Activated CD4-positive, CD25-positive, alpha-beta regulatory T cell treated with anti-CD3 and anti-CD28 coated beads, Interleukin-2, amount 50 U/mL, for 24 hours (primary cell): ENCODE data around the gene MEF2C.

Experiments
- ATAC-seq, 2 donors: fragments of 150-1000 bp; cut with Tn5 transposase; one replicate each; pipeline ENCODE4 v1.10.0; 2021; ENCODE audit warnings: mild to moderate bottlenecking in 1 of 2, moderate library complexity in 1 of 2

Gene MEF2C

DNA sequence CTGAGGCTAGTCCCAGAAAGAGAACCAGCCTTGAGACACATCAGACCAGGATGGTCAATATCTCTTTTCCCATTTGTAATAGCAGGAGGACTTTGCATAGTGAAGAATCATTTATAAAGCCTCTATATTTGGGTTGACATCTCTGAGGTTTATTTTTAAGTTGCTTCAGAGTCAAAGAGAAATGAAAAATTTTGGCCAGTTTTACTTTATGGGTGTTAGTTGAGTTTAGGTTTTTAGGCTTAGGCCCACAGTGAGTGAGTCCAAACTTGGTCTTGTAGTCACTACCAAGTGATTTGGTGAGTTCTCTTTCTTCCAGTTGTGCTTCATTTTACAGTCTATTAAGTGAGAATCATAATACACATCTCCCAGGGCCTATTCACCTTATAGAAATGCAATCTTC lies 5.3 kb upstream of the MEF2C start:
- no peak for ATAC-seq

DNA sequence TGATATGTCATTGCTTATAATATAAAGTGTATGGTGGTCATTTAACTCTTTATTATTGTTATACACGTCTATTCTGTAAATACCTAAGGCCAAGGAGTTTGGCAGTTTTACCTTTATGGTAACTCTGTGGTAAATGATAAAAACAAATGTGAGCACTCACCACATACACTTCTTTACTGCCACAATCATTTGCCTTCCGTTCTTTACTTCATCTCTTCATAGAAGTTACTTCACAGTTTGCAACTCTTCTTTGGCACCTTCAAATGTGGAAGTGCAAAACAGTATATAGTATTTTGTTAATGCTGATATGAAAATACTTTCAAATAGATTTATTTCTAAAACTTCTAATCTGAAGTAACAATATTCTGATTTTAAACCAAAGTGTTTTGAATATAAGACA lies 4.4 kb upstream of the MEF2C start:
- ATAC-seq = no peak

DNA sequence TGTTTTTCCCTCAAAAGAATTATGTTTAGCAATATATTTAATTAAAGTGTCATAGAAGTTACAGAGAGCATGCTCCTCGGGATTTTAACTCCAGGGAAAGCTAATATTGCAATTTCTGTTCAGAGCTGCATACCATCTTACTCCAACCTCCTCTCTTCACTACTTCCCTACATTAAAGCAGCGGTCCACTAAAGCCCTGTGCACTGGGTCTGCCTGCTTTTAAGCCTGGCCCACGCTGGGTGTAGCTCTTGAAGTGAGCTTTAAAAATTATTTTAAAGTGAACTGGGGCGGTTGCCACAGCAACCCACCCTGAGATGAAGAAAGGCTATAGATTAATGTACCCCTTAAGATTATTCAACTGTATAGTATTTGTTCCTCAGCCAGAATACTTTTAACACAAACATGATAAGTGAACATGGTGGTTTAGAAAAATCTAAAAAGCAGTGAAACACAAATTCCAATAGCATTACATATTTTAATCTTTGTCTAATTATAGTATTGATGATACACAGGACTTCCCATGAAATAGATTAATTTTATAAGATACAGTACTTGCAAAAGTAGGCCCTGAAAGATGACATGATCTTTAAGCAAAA lies 3.9 kb upstream of the MEF2C start:
- no peak for ATAC-seq

DNA sequence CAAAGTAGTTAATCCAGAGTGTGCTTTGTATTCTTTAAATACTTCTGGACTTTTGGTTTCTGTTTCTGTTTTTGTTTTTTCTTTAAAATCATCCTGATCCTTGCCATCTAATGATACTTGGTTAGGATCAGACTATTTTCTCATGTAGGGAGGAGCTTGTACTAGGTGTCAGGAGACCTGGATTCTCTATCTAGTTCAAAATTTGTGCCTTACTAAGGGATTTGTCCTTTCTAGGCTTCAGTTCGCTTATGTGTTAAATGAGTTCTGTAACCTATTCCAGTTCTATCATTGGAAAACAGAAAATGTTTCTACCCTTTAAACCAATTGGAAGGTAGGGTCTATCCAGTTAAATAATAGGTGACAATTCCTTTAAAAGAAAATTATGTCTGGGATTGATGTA lies 3.3 kb upstream of the MEF2C start:
- no peak for ATAC-seq

DNA sequence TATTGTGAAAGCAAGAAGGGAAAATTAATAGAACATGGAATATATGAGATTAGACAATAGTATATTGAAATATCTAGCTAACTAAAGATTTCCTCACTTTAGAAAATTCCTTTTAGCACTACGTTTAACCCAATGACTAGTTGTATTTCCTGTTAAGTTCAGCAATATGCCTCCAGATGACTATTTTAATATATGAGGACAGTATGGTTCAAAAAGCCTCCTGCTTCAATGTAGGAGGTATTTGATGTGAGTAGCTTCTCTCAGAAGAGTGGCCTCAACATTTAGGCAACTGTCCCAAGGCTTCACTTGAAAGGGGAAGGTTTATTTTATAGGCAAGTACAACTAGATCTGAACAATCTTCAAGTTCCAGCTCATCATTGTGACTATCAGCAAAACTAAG lies 2.0 kb upstream of the MEF2C start:
- ATAC-seq = no peak

DNA sequence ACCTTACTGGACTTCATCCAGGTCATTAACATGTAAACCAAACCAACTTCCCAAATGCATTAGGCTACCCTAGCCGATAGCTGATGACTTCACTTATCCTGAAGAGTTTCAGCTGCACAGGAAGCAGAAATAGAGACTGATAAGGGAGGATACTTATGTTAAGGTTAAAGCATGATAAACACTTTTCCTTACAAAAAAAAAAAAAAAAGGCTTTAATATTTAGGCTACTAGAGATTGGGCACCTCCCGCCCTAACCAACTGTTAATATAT lies 1.6 kb upstream of the MEF2C start:
- ATAC-seq = no peak

DNA sequence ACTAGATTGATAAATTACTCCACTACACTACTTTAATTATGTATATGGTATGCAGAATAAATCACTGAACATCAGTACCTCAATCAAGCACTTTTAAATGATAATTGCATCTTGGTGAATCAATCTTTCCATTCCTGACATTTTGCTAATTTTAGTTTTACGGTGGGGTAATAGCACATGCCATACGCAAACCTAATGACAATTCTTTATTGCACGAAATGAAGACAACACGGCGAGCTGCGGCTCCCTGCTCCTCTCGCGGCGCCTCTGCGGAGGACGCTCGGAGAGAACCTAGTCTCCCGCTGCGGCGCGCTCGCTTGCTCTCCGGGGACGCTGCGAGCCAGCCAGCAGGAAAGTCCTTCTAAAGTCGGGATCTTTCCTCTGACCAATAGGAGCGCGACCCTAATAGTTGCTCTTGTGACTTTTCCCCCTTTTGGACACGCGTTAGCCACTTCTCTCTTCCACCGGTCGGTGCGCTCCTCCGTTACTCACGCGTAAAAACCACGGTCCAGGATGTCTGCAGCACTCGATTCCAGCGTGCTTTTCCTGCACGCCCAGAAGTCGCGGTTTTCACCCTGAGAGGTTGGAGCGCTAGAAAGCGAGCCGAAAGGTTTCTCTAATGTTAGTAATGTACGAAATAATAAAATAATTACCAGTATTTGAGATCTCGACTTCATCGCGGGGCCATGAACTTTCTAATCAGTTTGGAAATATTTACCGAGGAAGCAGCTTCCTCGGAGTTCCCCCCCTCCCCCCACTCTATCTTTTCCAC lies 1.0 kb upstream of the MEF2C start:
- peak; percentile 19 to 32 for ATAC-seq

DNA sequence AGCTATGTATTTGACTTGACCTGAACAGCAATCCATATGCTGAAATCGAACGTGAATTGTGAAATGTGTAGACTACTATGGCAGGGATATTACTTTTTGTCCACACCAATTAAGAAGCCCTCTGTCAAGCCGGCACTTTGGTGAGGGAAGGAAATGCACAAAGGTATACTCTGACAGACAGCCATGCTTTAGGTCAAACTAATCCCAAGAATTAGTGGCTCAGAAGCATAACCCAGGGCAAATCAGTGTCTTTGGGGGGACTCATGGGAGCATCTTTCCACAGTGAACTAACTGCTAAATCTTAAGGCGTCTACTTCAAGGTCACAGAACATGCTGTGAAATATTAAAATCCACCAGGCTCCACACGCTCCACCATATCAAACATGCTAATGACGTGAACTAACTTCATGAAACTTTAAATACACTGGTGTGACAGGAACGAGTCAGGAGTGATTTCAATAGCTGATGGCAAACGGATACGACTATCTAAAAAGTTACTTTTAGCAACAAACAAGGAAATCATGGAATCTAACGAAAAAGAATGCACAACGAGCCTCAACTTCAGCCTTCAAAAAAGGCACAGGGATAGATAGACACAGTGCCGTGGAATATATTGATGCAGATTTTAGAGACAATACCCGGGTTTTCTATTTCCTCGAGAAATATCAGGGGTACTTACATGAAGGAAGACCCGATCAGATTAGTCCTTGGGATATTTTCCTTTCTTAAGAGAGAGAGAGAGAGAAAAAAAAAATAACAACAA lies 527 bp downstream of the MEF2C start:
- peak in 1 of 2 donors; percentile 22 for ATAC-seq

DNA sequence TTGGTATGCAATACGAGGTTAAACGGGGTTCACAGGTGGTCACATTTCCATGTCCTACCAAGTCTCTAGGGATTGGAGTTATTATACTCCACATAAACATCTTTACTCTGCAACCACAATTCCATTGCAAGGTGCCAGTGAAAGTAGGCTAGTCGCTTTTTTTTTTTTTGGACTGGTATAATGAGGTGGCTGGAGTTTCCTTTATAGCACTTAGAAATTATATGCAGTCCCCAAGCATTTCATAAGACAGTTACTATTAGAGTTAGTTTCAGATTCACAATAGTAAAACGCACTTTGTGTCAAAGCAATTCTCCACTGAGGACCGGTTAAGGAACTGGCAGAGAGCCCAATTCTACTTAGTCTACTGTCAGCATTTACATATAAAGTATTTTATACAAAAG lies 1.4 kb downstream of the MEF2C start:
- no peak for ATAC-seq

DNA sequence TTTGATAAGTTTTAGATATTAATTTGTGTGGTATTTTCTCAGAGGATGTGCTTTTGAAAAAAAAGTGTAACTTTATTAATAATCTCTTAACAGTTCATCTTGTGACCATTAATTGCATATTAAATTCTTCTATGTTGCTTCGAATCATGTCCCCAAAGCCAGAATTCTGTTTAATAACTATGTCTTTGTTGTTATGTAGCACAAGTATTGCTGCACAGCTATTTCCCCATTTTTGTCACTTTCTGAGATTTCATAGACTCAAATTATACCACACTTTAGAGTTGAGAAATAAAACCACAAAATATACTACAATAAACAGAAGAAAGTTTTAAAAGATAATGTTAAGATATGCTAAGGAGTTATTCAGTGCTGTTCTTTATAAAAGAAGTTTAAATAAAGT lies 2.8 kb downstream of the MEF2C start:
- ATAC-seq = no peak

DNA sequence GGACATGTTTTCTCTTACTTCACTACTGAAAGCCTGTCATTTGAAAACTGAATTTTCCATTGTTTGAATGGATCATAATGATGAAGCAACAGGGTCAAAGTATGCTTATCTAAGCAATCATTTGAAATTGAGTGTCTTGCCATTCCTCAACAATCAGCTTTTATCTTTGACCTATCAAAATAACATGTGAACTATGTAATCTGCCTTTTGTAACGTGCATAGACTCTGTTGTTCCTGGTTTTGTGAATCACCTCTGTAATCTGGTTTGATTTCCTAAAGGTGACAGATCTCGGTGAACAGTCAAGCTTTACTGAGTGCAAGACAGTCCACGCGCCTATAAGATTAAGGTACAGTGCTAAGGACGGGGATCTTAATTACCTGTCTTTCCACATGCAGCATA lies 3.3 kb downstream of the MEF2C start:
- ATAC-seq = no peak

DNA sequence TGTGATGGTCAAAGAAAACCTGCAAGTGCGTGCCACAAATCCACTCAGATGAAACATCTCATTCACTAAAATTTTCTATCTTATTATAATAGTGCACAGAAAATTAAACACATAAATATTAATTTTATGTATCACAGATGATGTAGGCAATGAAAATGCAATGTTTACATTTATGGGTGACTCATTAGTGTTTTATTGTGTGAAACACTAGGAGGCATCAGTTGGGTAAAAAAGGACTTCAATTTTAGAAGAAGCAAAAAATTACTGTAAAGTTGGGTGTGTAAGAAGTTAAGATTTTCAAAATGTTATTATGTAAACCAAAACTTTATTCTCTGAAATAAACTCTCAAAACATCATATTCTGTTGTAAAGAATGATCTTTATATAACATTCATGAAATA lies 4.0 kb downstream of the MEF2C start:
- ATAC-seq = no peak

DNA sequence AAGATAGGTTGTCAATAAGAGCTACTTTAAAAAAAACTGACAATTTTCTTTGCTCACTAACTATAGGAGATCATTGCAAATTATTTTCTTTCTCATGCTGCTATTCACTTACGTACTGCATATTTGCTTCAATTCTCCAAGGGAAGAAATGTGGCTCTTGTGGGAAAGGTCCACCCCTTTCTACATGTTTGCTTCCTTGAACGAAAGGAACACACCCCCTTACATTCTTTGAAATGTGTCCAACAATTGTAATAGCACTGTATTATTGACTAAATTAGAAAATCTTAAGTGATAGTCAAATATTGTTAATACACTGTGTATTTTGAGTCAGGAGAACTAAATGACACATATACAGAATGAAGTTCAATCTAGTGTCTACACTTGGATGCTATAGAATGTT lies 5.2 kb downstream of the MEF2C start:
- ATAC-seq = no peak

DNA sequence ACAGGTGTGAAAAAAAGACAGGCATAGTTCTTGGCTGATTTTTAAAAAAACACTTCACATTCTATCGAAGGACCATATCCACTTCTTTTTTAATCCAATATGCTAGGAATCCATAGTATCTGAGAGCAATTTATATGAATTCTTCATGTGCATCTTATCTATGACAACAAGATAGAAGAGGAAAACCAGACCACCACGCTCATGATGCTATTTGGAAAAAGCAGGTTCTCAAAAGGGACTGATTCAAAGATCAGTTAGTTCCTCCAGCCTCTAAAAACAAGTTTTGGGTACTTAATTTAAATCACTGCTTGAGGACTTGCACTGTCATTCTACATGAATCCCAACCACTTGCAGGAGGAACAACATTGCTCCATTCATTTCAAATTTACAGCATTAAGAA lies 6.3 kb downstream of the MEF2C start:
- ATAC-seq = no peak

DNA sequence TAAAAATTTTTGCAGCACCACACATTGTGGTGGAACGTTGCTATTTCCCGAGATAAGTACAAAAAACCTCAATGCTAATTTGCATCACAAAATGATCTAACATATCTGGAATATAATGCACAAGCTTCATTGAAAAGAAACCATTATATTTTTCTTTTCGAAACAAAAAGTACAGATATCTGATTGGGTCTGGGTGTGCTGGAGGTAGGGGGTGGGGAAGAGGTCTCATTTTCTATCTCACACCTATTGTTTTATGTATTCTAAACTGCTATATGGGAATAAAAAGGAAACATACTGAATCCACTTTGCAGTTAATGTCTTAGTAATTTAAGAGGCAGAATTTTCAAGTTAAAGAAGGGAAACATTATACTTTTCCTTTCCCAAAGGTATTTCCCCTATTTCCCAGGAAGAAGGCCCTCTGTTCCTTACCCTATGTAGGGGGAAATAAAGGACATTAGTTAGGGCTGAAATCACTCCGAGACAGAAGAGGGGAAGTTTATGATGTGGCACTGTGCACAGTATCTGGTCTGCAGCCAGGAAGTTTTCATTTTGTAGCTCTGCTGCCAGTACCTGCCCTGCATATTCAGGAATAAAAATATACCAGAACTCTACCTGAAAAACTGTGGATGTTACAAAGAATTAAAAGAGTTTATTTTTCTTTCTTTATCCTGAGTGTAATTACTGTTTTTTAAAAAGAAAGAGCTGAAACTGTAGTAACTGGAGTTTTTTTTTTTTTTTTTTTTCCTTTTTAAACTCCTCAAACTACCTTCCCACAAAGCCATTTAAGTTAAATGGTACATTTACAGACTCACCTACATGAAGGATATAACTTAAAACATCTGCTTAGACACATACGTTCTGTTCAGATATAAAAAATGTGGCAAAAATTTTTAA lies 7.4 kb downstream of the MEF2C start:
- ATAC-seq = no peak

DNA sequence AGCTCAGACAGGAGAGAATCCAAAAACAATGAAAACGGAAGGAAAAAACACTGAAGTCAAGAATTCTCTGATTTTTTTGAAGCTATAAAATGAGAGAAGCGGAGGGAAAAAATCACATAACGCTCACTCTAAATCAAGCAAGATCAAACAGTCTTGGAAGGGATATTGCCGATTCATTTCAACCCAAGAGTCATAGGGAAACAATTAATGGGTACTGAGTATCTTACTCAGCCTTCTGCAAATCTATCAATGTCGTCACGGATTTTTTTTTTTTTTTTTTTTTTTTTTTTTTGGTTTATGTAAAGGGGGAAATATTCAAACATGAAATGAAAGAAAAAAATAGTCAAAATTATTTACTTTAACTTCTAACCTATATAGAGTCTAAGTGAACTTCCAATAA lies 9.5 kb downstream of the MEF2C start:
- no peak for ATAC-seq

DNA sequence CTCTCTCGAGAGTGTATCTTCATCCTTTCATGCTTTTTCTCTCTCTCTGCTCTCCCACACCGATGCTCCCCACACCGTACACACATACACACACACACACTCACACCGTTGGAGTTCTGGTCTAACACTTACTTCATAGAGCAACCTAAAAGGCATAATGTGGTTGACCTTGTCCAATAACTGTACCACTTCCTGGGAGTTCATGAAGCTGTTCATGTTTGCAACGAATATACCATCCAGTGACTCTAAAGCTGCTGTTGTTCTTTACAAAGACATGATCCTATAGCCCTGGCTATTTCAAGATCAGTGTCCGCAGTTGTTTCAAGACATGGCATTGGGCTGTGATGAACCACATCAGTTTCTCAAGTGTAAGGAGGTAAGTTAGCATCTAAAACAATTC lies 10.0 kb downstream of the MEF2C start:
- ATAC-seq = no peak

DNA sequence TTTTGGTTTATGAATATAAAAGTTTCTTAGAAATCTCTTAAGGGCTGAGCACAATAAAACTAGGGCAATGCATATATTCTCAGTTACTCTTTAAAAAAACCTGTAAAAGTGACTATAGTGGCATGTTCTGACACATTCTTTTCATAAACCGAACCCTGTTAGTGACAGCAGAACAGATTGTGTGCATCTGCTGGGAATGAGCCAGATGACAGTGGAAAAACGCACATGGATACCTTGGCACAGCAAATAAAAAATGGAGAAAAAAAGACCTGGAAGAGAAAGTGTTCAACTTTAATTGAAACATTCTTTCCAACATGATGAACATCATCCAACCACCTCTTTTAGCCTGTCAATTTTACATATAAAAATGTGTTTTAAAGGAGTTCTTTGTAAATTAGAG lies 12.7 kb downstream of the MEF2C start:
- ATAC-seq = no peak

DNA sequence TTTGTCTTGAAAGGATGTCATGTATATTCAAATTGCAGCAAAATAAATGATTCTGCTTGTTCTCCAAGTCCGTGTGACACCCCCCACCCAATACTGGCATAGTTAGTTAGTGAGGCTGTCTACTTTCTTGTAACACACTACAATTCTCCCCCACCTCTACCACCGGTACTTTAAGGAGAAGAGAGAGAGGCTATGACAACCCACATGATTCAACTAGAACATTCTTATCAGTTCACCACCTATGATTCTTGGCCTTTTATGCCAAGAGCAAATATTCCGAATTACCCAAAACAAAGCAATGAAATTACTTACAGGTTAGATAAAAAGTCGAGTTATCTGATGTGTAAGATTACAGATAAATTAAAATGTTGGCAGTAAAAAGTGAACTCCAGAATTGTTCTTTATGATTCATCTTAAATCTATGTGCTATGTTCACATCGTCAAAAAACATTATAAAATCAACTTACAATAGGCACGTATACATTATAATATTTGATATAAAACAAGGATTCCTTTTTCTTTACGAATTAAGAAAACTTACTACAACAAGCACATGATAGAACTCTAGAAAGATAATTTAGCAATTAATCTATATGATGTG lies 14.4 kb downstream of the MEF2C start:
- no peak for ATAC-seq

DNA sequence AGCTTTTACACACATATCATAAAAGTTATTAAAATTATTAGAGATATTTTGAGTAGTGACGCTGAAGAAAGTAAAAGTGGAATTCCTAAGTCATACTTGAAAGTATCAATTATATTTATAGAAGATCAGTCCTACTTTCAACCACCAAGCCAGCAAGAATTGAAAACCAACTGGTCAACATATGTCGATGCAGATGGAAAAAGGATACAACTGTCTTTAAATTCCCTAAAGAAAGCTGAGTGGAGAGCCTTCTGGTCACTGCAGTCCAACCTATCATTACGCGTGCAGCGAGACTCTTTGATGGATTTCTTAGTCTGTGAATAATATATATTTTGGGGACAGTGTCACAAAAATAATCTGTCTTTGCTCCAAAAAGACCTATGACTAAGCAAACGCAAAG lies 15.3 kb downstream of the MEF2C start:
- no peak for ATAC-seq

DNA sequence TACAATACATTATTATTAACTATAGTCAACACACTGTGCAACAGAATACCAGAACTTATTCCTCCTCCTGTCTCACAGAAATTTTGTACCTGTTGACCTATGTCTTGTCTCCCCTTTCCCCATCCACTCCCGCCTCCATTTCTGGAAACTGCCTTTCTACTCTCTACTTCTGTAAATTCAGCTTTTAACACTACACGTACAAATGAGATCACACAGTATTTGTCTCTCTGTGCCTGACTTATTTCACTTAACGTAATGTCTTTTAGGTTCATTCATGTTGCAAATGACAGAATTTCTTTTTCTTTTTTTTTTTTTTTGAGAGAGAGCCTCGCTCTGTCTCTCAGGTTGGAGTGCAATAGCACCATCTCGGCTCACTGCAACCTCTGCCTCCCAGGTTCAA lies 19.5 kb downstream of the MEF2C start:
- no peak for ATAC-seq

DNA sequence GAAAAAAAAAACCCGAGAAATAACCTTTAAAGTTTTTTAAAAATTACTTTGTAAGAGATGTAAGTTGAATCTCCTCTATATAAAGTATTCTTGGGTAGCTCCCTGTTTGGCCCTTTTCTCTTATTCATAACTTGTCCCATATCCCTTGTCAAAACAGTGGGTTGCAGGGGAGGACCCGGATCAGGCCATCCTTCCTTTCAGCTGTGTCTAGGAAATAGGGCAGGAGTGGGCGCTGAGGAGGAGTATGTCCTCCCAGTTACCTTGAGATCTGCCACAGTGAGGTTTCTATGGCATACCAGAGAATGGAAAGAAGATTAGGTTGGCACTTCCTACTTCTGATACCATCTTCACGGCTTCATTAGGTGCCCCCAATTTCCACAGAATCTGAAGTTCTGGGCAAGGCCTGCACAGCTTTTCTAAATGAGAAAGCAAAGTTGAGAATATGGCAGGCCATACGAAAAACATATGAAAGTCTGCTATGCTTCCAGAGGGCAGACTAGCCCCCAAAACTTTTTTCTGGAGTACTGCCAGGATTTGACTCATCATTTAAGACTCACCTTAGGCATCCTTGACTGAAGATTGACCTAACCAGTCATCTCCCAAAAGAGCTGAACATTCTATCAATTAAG lies 20.3 kb downstream of the MEF2C start:
- no peak for ATAC-seq

DNA sequence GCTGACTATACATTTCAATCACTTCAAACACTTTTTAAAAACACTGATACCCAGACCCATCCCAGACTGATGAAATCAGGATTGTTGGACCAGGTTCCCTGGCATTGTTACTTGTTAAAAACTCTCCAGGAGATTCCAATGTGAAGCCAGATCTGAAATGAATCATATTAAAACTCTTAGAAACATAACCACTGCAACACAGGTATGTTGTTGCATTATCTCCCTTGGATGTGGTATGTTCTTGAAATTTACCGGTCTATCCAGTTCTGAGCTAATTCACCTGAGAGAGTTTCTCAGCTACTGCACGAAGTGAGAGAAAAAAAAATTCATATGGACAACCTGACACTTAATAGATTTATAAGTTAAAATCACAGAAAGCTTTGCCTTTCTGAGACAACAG lies 21.8 kb downstream of the MEF2C start:
- no peak for ATAC-seq
